HG03457 (cell line): ENCODE results near the gene PROM2.

Experiments
- ATAC-seq: cut with Tn5 transposase; IDR thresholded peaks from one replicate; pipeline ENCODE4 v1.9.1; 2021; ENCODE audit warnings: moderate number of reproducible peaks; ENCODE audit not compliant: unreplicated experiment

PROM2 gene

DNA sequence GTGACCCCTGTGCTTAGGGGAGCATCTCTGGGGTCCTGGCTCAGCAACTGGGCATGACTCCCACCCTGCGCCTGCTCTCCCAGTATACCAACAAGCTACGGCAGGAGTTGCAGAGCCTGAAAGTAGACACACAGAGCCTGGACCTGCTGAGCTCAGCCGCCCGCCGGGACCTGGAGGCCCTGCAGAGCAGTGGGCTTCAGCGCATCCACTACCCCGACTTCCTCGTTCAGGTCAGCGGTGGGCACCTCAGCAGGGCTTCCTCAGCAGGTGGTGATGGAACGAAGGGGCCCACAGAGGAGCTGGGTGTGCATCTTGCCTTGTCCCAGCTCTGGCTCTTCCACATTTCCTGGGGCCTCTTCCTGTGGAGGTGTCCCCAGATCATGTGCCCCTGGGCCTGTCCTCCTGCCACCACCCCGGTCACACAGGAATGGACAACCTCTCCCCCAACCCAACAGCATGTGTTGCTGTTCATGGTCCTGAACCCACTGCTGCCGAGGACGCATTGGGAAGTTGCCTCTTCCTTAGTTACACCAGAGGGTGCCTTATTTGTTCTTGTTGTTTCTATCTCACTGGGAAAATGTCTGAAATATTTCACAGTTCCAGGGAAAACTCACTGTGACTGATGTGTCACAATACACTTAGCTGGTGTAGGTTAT lies 10.8 kb downstream of the PROM2 start:
- no peak for ATAC-seq

DNA sequence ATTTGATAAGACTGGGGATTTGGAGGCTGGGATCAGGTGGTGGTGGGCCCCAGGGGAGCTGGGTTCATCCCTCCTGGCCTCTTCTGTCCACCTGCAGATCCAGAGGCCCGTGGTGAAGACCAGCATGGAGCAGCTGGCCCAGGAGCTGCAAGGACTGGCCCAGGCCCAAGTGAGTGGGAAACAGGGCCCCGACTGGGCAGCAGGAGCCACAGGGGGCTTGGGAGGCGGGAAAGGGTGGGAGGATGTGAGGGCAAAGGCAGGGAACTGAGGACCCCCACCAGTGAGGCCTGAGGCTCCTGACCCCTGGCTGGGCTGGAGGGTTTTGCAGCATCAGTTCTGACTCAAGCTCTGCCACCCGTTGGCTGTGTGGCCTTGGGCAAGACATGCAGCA lies 11.3 kb downstream of the PROM2 start:
- no peak for ATAC-seq

DNA sequence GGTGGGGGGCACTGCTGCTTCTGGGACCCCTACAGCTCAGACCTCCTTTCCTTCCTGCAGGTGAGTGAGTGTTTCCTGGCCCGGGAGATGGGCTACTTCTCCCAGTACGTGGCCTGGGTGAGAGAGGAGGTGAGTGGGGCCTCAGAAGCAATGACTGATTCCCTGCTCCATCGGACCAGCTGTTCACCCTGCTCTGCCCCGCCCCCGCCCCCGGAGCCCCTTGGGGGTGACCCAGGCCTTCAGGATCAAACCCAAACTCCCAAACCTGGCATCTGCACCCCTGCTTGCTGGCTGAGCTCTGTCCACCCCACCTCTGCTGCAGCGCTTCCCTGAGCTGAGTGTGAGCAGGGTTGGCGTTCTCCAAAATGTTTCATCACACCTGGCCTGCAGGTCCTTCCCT lies 13.1 kb downstream of the PROM2 start:
- ATAC-seq: no peak

DNA sequence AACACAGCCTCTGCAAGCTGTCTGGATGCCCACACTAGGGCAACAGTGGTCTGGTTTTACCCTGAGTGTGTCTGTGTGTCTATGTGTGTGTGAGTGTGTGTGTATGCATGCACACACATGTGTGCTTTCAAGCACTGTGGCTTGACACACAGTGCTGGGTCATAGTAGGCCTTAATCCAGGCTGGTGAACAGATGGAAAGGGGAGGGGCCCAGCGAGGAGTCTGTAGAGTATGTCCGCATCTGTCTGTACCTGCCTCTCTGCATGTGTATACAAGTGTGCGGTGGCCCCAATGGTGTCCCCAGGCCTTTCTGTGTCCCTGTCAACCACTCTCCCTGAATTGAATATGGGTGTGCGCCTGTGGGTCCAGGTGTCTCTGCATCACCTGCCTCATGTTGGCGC lies 13.6 kb downstream of the PROM2 start:
- no peak for ATAC-seq

DNA sequence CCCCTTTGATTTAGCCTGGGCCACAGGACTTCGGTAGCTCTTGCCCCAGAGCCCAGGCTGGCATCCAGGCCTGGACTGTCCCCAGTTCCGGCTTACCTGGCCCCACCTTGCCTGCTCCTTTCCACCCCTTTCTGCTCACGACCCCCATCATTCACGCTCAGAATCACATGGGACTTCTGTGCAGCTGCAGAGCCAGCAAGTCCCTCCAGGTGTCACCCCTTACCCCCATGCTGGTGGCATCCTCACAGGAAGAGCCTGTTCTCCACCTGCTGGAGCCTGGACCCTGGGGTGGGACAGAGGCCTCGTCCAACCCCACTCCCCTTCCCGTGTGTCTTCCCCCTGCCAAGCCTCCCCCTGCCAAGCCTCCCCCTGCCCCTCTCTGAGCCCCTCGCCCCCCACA lies 15.0 kb downstream of the PROM2 start:
- ATAC-seq: no peak

DNA sequence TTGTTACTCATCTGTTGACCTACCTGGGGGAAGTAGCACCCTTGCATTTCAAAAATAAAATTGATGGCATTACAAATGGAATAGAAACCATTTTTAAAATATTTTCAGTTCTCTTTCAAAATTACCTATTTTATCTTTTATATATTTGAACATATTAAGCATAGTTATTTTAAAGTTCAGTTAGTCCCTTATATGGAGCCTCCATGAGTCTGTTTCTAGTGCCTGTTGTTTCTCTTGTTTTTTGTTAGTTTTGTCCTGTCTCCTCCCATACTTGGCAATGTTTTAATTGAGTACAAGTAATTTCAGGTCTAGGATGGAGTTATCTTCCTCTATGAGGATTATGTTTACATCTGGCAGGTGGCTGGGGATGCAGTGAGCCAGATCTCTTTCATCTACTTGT lies 17.0 kb downstream of the PROM2 start:
- no peak for ATAC-seq

DNA sequence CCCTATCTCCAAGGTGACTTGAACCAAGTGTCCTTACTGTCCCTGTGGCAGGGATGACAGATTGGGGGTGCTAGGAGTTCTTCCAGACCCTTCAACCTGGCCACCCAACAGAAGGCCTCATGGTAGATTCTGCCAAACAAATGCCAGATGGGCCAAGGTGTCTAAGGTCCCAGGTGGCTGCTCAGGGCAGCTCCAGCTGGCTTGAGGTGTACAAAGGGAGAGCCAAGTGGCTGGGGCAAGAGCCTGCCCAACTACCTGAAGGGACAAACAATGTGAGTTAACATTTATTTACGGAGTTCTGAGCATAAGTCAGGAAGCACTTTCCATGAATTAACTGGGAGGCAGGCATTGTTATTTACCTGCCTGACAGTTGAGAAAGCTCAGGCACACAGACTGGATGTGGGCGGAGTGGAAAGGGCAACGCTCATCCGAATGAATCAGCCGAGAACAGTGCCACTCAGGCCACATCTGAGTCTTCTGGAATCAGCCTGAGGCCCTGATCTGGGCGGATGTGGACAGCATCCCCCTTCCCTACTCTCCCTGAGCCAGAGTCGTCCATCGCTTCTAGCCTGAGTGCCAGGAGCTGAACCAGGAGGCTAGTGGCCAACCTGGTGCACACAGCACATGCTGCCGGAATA lies 18.5 kb downstream of the PROM2 start:
- ATAC-seq: no peak

DNA sequence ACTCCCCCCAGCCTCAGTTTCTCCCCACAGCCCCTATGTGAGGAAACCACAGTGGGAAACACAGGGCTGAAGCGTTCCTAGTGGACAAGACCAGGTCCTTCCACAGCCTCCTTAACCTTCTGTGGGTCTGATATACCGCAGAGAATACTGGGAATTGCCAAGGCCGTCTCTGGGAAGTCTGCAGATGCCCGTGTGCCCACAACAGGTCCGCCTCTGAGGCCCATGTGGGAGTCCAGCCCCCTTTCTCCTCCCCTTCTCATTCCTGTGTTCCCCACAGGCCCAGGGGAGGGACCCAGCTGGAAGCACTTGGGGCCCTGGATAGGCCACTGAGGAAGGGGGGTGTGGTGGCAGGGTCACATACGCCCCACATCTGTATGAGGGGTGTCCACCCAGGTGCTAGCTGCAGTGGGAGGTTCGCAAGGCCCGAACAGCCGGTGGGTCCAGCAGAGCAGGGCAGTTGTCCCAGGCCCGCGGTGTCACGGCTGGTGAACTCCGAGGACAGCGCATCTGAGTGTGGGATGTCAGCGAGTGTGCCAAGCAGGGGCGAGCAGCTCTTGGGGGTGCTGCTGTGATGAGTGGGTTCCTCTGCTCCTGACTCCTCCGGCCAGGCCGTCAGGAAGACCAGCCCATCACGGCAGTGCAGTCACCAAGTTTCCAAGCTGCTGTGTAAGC lies 20.5 kb downstream of the PROM2 start:
- ATAC-seq: no peak

DNA sequence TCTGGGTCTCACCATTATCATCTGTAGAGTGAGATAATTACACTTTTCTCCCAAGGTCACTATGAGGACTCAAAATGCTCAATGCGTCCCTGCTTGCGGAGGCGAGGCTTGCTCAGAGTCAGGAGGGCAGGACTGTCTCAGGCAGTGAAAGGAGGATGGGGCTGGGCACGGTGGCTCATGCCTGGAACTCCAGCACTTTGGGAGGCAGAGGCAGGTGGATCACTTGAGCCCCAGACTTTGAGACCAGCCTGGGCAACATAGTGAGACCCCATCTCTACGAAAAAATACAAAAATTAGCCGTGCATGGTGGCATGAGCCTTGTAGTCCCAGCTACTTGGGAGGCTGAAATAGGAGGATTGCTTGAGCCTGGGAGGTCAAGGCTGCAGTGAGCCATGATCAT lies 21.1 kb downstream of the PROM2 start:
- no peak for ATAC-seq

DNA sequence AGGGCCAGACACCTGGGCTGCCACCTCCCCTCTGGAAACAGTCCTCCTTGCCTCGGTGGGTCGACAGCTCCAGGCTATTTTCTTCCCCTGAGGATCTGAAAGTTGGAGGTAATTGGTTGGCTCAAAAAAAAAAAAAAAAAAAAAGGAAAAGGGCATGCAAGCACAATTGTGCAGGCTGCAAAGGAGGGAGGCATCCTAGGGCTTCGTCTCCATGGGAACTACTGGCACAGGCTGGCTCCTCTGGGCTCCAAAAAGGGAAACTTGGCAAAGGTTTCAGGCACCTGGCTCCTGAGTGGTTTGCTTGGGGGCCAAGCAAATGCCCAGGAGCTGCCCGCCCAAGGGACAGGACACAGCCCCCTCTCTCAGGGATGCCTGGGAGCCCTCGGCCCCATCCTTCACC lies 21.8 kb downstream of the PROM2 start:
- ATAC-seq: no peak

DNA sequence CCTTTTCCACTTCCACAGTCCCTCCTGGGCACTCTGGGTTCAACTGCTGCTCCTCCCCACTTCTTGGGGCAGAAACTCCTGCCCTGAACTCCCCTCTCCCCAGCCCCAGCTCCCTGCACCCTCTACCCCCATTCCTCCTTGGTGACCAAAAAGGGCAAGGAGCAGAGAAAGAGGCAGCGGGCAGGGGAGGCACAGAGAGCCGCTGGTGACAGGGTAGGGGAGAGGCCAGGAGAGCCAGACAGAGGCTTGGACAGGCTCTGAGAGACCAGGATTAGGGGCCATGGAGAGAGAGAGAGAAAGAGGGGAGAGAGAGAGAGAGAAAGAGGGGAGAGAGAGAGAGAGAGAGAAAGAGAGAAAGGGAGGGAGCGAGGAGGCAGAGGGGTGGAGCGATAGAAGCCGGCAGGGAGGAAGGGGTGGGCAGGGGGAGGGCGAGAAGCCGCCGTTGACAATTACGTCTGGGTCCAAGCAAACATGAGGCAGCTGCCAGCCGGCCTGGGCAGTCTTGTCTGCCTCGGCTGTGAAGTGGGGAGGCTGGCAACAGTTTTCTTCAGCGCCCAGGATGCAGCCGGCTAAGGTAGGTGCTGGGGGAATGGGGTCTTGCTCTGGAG lies 22.7 kb downstream of the PROM2 start, which contains the start of gene KCNIP3:
TSS of gene KCNIP3 (plus strand) at position 468 of the 608 bp plus-strand sequence. CDS start at position 560, 92 bp downstream.
- ATAC-seq: no peak

DNA sequence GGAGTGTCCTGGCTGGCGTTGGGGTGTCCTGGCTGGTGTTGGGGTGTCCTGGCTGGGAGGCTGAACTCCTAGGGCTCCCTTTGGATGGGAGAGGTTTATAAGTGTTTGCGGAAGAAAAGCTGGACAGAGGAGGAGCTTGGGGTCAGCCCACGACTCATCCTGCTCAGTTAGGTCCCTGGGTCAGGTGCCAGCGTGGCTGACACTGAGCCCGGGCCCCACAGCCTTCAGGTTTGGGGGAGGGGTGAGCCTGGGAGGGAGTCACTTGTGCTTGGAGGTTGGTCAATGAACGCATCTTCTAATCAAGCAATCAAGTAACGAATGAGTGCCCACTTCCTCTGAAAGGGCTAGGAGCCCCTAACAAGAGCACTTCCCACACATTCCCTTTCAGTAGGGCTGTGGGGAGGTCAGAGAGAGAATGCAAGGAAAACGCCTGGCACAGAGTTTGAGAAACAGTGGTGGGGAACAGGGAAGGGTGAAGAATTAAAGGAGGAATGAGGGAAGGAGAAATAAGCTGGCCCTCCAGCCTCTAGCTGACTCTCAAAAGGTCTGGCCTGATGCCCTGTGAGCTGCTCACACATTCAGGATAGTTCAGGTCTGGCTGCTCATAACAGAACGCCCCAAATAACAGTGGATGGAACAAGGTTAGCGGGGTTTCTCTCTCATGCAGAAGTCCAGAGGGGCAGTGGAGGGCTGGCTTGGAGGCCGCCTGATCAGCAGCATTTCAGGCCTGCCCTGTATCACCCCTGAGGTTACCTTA lies 23.6 kb downstream of the PROM2 start:
- no peak for ATAC-seq

DNA sequence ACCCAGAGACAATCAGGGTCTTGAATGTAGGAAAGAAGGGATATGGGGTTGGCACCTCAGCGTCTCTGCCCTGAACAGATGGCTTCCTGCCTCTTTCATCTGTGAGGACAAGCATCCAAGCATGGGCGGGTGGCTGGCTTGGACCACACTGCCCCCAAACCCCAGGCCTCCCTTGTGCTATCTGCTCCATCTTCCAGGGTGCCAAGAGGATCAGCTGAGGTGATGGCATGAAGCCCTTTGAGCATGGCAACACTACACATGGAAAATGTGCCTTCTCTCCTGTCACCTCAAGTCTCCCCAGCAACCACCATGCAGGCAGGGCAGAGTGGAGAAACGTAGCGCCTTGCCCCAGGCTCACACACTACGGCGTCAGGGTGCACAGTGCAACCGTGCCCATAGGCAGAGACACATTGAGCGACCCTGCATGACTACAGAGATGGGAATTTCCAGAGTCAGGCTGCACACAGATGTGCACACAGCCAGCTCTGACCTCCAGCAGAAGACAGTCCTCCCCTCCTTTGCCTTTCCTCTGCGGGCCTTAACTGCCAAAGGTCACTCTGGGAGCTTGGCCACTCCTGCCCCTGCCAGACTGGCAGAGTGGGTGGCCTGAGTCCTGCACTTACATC lies 24.4 kb downstream of the PROM2 start:
- ATAC-seq: no peak

DNA sequence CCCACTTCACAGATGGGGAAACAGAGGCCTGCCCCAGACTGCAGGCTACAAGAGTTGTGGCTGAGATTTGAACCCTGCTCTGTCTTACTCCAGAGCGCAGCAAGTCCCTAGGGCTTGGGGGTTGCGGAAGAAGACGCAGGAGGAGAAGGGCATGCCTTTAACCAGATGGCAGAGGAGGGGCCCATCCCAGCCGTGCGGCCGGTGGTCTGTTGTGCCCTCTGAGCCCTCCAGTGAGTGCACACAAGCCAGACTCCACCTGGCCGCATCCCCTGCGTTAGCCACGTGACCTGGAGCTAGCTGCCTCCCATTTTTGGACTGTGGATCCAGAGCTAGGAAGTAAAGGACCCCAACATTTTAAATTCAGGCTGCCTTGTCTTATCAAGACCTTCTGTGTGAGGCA lies 25.7 kb downstream of the PROM2 start:
- no peak for ATAC-seq

DNA sequence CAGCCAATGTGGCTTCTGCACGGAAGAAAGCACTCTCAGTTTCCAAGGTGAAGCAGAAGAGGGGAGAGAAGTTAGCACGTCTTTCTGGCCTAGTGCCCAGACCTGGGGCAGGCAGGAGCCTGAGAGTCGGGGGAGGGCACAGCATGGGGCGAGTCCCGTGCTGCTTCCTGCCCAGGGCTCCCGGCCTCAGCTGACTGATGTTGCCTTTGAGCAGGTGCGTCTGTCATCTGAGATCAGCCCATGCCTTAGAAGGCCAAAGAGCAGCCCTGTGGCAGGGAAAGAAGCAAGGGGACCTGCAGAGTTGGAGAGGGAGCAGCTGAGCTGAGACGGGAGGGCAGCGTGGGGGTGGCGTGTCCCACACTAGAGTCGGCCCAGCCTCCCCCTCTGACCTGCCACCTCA lies 26.2 kb downstream of the PROM2 start:
- ATAC-seq: no peak

DNA sequence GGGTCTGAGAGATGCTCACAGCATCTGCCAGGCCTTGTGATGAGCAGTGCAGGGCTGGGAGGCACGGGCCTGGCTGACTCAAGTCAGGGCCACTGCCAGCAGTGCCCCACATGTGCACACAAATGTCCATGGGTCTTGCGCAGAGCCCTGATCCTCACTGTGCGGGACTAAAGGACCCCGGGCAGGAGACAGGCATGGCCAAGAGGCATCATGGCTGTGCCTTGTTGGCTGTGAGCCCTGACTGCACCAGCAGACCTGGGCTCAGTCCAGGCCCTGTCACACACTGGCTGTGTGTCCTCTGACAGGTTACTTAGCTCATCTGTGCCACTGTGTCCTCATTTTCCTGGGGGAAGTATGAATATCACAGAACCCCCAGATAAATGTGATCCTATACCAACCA lies 26.9 kb downstream of the PROM2 start:
- ATAC-seq: no peak

DNA sequence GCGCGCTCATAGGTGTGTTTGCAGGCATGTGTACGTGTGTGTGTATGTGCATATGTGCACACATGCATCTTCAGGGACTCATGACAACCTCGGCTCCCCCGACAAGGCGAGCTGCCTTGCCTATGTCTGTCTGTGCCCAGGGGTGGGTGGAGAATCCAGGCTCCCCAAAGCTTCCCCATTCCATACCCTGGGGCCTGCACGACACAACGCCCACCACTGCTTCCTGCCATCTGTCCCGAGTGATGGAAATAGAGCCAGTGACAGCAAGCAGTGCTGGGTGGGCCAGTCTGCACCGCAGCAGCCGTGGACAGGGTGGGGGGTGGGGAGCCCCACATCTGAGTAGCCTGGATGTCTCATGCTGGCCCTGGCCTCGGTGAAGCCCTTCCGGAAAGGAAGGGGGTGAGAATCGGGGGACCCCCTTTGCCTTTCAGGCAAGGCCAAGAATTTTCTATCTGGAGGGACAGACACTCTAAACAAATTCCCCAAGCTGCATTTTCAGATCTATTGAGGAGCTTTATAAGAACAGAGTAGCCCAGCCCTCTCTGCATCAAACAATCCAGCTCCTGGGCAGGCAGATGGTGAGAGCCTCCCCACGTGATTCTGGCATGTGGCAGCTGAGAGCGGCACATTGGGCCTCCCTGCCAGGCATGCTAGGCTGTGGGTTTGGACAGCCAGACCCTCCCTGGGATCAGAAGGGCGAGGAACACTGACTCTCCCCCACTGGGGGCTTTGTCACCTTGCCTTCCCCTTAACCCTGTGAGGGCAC lies 27.8 kb downstream of the PROM2 start:
- ATAC-seq: no peak

DNA sequence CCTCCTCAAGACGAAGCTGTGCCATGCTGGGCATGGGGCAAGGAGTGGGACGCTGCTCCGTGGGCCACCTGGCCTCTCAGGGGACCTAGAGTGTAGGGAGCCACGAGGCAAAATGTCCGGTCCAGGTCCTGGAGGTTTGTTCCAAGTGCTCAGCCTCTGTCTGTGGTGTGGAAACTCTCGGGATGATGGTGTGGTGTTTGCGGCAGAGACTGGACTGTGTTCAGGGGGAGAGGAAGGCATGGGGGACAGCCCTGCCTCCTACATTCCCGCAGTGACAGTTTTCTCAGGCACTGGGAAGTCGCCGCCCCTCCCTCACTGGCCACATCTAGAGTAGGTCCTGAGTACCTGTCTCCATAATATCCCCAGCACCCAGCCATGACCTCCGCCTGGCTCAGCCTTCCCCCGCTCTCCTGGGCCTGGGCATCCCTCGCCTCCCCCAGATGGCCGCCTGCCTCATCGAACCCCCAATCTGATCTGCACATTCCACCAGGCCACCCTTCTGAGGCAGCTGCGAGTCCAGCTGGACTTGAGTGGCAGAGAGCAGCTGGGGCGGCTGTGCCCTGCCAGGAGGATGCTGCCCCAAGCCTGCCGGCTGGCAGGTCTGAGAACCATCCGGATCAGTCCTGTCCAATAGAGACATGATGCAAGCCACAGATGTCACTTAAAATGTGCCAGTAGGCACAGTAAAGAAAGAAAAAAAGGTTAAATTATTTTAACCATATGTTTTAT lies 29.1 kb downstream of the PROM2 start:
- ATAC-seq: no peak

DNA sequence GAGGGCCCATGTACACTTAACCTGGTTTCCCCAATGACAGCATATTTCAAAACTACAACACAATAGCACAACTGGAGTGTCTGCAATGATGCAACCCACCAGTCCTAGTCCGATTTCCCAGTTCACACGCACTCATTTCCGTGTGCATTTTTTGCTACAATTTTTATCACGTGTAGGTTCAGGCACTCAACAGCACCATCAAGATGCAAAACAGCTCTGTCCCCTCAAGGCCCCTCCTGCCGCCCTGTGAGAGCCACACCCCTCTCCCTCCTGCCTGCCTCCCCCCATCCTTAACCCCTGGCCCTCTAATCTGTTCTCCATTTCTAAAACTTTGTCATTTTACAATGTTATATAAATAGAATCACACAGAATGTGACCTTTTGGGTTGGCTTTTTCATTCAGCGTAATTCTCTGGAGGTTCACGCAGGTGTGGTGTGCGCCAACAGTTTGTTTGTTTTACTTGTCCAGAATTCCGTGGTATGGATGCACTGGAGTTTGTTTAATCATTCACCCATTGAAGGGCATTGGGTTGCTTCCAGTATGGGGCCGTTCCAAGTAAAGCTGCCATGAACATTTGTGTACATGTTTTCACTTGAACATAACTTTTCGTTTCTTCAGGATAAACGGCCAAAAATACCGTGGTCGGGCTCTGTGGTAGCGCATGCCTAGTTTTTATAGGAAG lies 31.3 kb downstream of the PROM2 start:
- ATAC-seq: no peak
